Upper lobe of left lung (tissue), 6 donors: ENCODE results near the gene TMCO4. TPM values are rescaled to one million over a fixed set of nuclear protein-coding genes. Genes with fewer than 3 reads are reported as not detected.

ENCODE experiments used
- ATAC-seq, 2 donors: fragments of 200-7000 bp; cut with Tn5 transposase; one replicate each; pipeline ENCODE4 v1.9.1; 2022; ENCODE audit warnings: mild to moderate bottlenecking in 2 of 2, moderate library complexity in 2 of 2; ENCODE audit not compliant: low FRiP score in 2 of 2
- DNase-seq, 2 donors: peaks; one replicate each; pipeline ENCODE4 v3.0.0-alpha.2; 2019 to 2020
- H3K27ac ChIP-seq, 4 donors: fragments of 200-600 bp; sonication (generic); one replicate each; pipeline ENCODE4 v1.5.1; 2016 to 2019
- H3K27me3 ChIP-seq, 4 donors: fragments of 200-600 bp; sonication (generic); one replicate each; pipeline ENCODE4 v1.5.1; 2017 to 2019
- H3K36me3 ChIP-seq, 4 donors: fragments of 200-600 bp; sonication (generic); one replicate each; pipeline ENCODE4 v1.5.1; 2016 to 2019
- H3K4me1 ChIP-seq, 4 donors: fragments of 200-600 bp; sonication (generic); one replicate each; pipeline ENCODE4 v1.5.1; 2018 to 2019
- H3K4me3 ChIP-seq, 4 donors: fragments of 200-600 bp; sonication (generic); one replicate each; pipeline ENCODE4 v1.5.1; 2017 to 2019; ENCODE audit warnings: mild to moderate bottlenecking in 2 of 4, moderate library complexity in 1 of 4
- H3K9me3 ChIP-seq, 4 donors: fragments of 200-600 bp; sonication (generic); one replicate each; pipeline ENCODE4 v1.5.1; 2018 to 2019
- CTCF ChIP-seq, 6 experiments: fragments of 450-650 bp in 4 of 6; fragments of 200-600 bp in 2 of 6; sonication (generic) in 2 of 6; IDR thresholded peaks; one replicate each; pipeline ENCODE4 v1.5.1; 2016 to 2019; ENCODE audit warnings: antibody characterized with exemption in 6 of 6
- EP300 ChIP-seq, 4 donors: sonication (generic); formaldehyde crosslinking; IDR thresholded peaks; one replicate each; pipeline ENCODE4 v1.5.1; 2017; ENCODE audit warnings: antibody characterized with exemption in 4 of 4, control low read depth in 2 of 4
- POLR2A ChIP-seq, 4 donors: fragments of 450-650 bp; IDR thresholded peaks; one replicate each; pipeline ENCODE4 v1.5.1; 2016 to 2017; ENCODE audit warnings: antibody characterized with exemption in 4 of 4, mild to moderate bottlenecking in 2 of 4
- POLR2AphosphoS5 ChIP-seq, 2 donors: sonication (generic); formaldehyde crosslinking; IDR thresholded peaks; one replicate each; pipeline ENCODE4 v1.5.1; 2017; ENCODE audit warnings: antibody characterized with exemption in 2 of 2
- WGBS, 2 donors: methylation state at CpG; one replicate each; pipeline ENCODE4 v1.1.5; 2017 to 2018; 5-methylcytosine and 5-hydroxymethylcytosine counted together
- total RNA-seq, 6 donors: library from RNA; depleted of rRNA in 4 of 6; stranded (reverse); fragments of >200 nt in 4 of 6; gene quantifications; one replicate each; pipeline versions ENCODE4 v1.1.0 to v1.2.1, GENCODE V29; 2016 to 2021
- donor health status: DM: no; HTN: no; CAD: no; lungs with moderate emphysema.
- donor health status: DM: no; HTN: yes; CAD: no; lungs with severe emphysema.

The TMCO4 gene
- total RNA-seq, 6 donors from 2014 or later = 19.1 to 46.1 (median 24.9) TPM

GRCh38 chr1:19735440-19736127, 64.1 kb downstream of the TMCO4 start:
- DNase-seq = no peak
- Histone ChIP-seq H3K4me3 (no peak overlapping the region), H3K36me3 (peaks cover 0 to 36% (median 9%) of the 10 kb centered on the region in 4 donors), H3K27ac (no peak overlapping the region), H3K9me3 (peaks cover 0 to 1% (median 0%) of the 10 kb centered on the region in 4 donors), H3K4me1 (no peaks in the 10 kb centered on the region), H3K27me3 (no peaks in the 10 kb centered on the region)
- 72 to 85% methylated on average over 10 of the region's 10 CpGs for WGBS, 2 donors
- peak in 1 of 2 donors; percentile 94 for ATAC-seq
- TF ChIP-seq POLR2A (IDR thresholded peaks at IDR 0.05) (no peak), CTCF (IDR thresholded peaks at IDR 0.05) (no peak), EP300 (IDR thresholded peaks at IDR 0.05) (no peak)

GRCh38 chr1:19734472-19734999, 65.2 kb downstream of the TMCO4 start:
- Histone ChIP-seq H3K4me1 (no peaks in the 10 kb centered on the region), H3K36me3 (peaks cover 0 to 39% (median 11%) of the 10 kb centered on the region in 4 donors), H3K4me3 (no peak overlapping the region), H3K27ac (no peak overlapping the region), H3K27me3 (no peaks in the 10 kb centered on the region), H3K9me3 (peaks cover 0 to 6% (median 2%) of the 10 kb centered on the region in 4 donors)
- ATAC-seq (no peak), DNase-seq (no peak)
- WGBS, 2 donors = 60 to 74% methylated on average over 4 to 8 of the region's 8 CpGs
- TF ChIP-seq CTCF (IDR thresholded peaks at IDR 0.05) (no peak), POLR2A (IDR thresholded peaks at IDR 0.05) (no peak), EP300 (IDR thresholded peaks at IDR 0.05) (no peak), POLR2AphosphoS5 (IDR thresholded peaks at IDR 0.05) (no peak)

DNA sequence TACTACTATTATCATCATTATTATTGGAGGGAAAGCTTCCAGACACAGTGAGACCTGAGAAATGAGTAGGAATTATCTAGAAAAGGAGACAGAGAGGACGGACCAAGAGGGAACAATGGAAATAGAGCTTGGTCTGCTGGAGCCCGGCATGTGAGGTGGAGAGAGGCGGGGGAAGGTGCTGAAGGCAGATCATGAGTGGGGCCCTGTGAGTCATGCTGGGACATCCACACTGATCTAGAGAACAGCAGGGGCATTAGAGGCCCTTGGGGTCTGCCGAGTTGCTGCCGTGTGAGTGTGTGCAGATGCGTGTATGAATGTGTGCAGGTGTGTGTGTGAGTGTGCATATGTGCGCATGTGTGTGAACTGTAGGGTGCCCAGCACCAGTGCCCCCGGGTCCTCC, 65.7 kb downstream of the TMCO4 start:
- Histone ChIP-seq H3K4me3 (no peak overlapping the region), H3K36me3 (peaks cover 0 to 37% (median 11%) of the 10 kb centered on the region in 4 donors), H3K27ac (no peak overlapping the region), H3K4me1 (no peaks in the 10 kb centered on the region), H3K27me3 (no peaks in the 10 kb centered on the region), H3K9me3 (peaks cover 0 to 6% (median 2%) of the 10 kb centered on the region in 4 donors)
- no peak for TF ChIP-seq EP300 (IDR thresholded peaks at IDR 0.05)
- no peak for TF ChIP-seq POLR2A (IDR thresholded peaks at IDR 0.05)
- TF ChIP-seq POLR2AphosphoS5 (IDR thresholded peaks at IDR 0.05) = no peak
- no peak for TF ChIP-seq CTCF (IDR thresholded peaks at IDR 0.05)
- no peak for DNase-seq
- ATAC-seq = no peak
- 90 to 96% methylated on average over 7 to 8 of the region's 8 CpGs for WGBS, 2 donors

DNA sequence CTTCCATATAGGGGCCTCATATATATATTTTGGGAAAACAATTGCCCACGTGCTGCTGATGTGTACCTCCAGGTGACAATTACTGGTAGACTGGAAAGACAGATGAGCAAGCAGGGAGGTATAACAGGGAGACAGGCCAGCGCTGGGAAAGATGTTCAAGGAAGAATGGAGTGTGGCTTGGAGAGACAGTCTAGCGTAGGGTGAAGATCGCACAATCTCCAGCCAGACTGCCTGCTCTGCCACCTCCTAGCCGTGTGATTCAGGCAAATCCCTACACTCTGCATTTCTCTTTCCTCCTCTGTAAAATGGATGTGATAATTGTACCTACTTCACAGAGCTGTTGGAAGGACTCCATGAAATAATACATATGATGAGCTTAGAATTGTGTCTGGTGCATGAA, 66.1 kb downstream of the TMCO4 start:
- TF ChIP-seq POLR2AphosphoS5 (IDR thresholded peaks at IDR 0.05) (no peak), EP300 (IDR thresholded peaks at IDR 0.05) (no peak), CTCF (IDR thresholded peaks at IDR 0.05) (no peak), POLR2A (IDR thresholded peaks at IDR 0.05) (no peak)
- no peak overlapping the region for H3K4me3 ChIP-seq
- DNase-seq (no peak), ATAC-seq (no peak)
- no peaks in the 10 kb centered on the region for H3K27me3 ChIP-seq
- H3K36me3 ChIP-seq = peaks cover 0 to 41% (median 11%) of the 10 kb centered on the region in 4 donors
- no peak overlapping the region for H3K27ac ChIP-seq
- H3K4me1 ChIP-seq = no peaks in the 10 kb centered on the region
- WGBS, 2 donors = 93 to 97% methylated on average over 5 of the region's 5 CpGs
- peaks cover 0 to 6% (median 2%) of the 10 kb centered on the region in 4 donors for H3K9me3 ChIP-seq
